Lung (tissue), 12 donors: Measurements from ENCODE around the gene ARSA. TPM values are rescaled to one million over a fixed set of nuclear protein-coding genes. Genes with fewer than 3 reads are reported as not detected.
A peak's percentile ranks its signal among the peaks of the same experiment; 100 is the strongest.

Experiments
- ATAC-seq: fragments of 200-7000 bp; cut with Tn5 transposase; one replicate; pipeline ENCODE4 v1.9.1; 2020; ENCODE audit warnings: moderate number of reproducible peaks; ENCODE audit not compliant: insufficient read depth, low FRiP score
- DNase-seq, 3 donors: peaks; one replicate each; pipeline ENCODE4 v3.0.0-alpha.2; 2013 to 2017
- H3K27ac ChIP-seq, 2 donors: one replicate each; pipeline ENCODE4 v1.5.1; 2013; ENCODE audit warnings: mild to moderate bottlenecking in 2 of 2, moderate library complexity in 2 of 2, control low read depth in 1 of 2, inconsistent platforms in 1 of 2, low read depth in 1 of 2, low read length in 1 of 2
- H3K27me3 ChIP-seq, 3 donors: one replicate each; pipeline ENCODE4 v1.5.1; 2013; ENCODE audit warnings: low read length in 2 of 3; ENCODE audit not compliant: control insufficient read depth in 3 of 3, insufficient read depth in 3 of 3
- H3K36me3 ChIP-seq, 4 donors: one replicate each; pipeline ENCODE4 v1.5.1; 2013; ENCODE audit warnings: low read length in 4 of 4, mild to moderate bottlenecking in 1 of 4, moderate library complexity in 1 of 4; ENCODE audit not compliant: control insufficient read depth in 4 of 4, insufficient read depth in 4 of 4
- H3K4me1 ChIP-seq, 5 donors: one replicate each; pipeline ENCODE4 v1.5.1; 2013; ENCODE audit warnings: low read length in 5 of 5, mild to moderate bottlenecking in 2 of 5, moderate library complexity in 1 of 5; ENCODE audit not compliant: control insufficient read depth in 5 of 5, insufficient read depth in 5 of 5
- H3K4me3 ChIP-seq: one replicate; pipeline ENCODE4 v1.5.1; 2013; ENCODE audit warnings: mild to moderate bottlenecking, control low read depth, moderate library complexity
- H3K9ac ChIP-seq, 2 donors: one replicate each; pipeline ENCODE4 v1.5.1; 2013; ENCODE audit warnings: low read length in 2 of 2, control low read depth in 1 of 2; ENCODE audit not compliant: insufficient read depth in 1 of 2
- H3K9me3 ChIP-seq, 4 donors: one replicate each; pipeline ENCODE4 v1.5.1; 2013; ENCODE audit warnings: low read length in 3 of 4, mild to moderate bottlenecking in 1 of 4, moderate library complexity in 1 of 4; ENCODE audit not compliant: control insufficient read depth in 4 of 4, insufficient read depth in 3 of 4
- WGBS, 2 donors: extraction: QIAGEN DNeasy Blood & Tissue Kit; methylation state at CpG; one replicate each; pipeline ENCODE4 v1.1.7; 2013; 5-methylcytosine and 5-hydroxymethylcytosine counted together
- polyA plus RNA-seq, 2 donors: library from polyadenylated mRNA; stranded (reverse); fragments of 200-250 nt; gene quantifications; one replicate each; pipeline ENCODE4 v1.2.1, GENCODE V29; 2013
- total RNA-seq, 2 donors: library from RNA; depleted of rRNA in 1 of 2; stranded (reverse); fragments of >200 nt in 1 of 2; gene quantifications; one replicate each; pipeline ENCODE4 v1.2.1, GENCODE V29; 2014 to 2021
- TF ChIP-seq, protein P1 (sequence below): IDR thresholded peaks from 2 replicates; pipeline ENCODE4 v1.5.1; 2012; ENCODE audit warnings: mild to moderate bottlenecking; ENCODE audit errors: control extremely low read depth, extremely low read depth
- donor health status: control.
- donor health status: control.
- donor health status: Bipolar disorder and iron deficiency.
- donor health status: healthy.
- donor health status: DM: yes; HTN: yes; CAD: no.

The ARSA gene
- total and polyA plus RNA-seq, 4 donors = 21.2 to 57.7 (median 40.5) TPM

DNA sequence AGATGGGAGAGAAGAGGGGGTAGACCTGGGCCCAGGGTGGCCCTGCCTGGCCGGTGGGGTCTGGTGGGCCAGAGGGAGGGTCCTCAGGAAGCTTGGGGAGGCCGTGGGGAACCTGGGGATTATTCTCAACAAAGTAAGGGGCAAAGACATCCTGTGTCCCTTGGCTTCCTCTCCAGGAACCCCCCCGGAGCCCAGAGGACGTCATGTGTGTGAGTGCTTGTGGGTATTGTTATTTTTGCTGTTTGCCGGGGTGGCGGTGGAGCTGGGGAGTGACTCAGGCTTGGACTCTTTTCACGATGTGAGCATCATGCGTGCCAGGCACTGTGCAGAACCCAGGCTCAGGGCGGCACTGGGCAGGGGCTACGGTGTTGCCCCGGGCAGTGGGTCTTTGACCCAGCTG is 43.7 kb upstream of the ARSA start:
- peaks cover 0 to 7% (median 3%) of the 10 kb centered on the region in 5 donors for H3K4me1 ChIP-seq
- H3K9me3 ChIP-seq = peaks cover 0 to 5% (median 0%) of the 10 kb centered on the region in 4 donors
- 32 to 49% methylated on average over 11 of the region's 11 CpGs for WGBS, 2 donors
- TF ChIP-seq, protein P1, sequence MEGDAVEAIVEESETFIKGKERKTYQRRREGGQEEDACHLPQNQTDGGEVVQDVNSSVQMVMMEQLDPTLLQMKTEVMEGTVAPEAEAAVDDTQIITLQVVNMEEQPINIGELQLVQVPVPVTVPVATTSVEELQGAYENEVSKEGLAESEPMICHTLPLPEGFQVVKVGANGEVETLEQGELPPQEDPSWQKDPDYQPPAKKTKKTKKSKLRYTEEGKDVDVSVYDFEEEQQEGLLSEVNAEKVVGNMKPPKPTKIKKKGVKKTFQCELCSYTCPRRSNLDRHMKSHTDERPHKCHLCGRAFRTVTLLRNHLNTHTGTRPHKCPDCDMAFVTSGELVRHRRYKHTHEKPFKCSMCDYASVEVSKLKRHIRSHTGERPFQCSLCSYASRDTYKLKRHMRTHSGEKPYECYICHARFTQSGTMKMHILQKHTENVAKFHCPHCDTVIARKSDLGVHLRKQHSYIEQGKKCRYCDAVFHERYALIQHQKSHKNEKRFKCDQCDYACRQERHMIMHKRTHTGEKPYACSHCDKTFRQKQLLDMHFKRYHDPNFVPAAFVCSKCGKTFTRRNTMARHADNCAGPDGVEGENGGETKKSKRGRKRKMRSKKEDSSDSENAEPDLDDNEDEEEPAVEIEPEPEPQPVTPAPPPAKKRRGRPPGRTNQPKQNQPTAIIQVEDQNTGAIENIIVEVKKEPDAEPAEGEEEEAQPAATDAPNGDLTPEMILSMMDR = no peak
- H3K27me3 ChIP-seq = peaks cover 0 to 17% (median 10%) of the 10 kb centered on the region in 3 donors
- H3K36me3 ChIP-seq = peaks cover 0 to 4% (median 2%) of the 10 kb centered on the region in 4 donors
- DNase-seq (no peak), ATAC-seq (no peak)
- H3K4me3 ChIP-seq = no peak overlapping the region
- peak overlapping the region; percentile 76 to 94 for H3K27ac ChIP-seq
- no peak overlapping the region for H3K9ac ChIP-seq

- peaks cover 0 to 7% (median 3%) of the 10 kb centered on the region in 5 donors for H3K4me1 ChIP-seq
- no peak overlapping the region for H3K4me3 ChIP-seq
- peaks cover 0 to 5% (median 0%) of the 10 kb centered on the region in 4 donors for H3K9me3 ChIP-seq
- ATAC-seq (no peak), DNase-seq (no peak)
- H3K27me3 ChIP-seq = peaks cover 0 to 17% (median 10%) of the 10 kb centered on the region in 3 donors
- H3K27ac ChIP-seq = peak overlapping the region; percentile 55 to 94
- WGBS, 2 donors = 57 to 65% methylated on average over 10 of the region's 10 CpGs
- TF ChIP-seq, protein P1 = no peak
- no peak overlapping the region for H3K9ac ChIP-seq
- peaks cover 0 to 4% (median 2%) of the 10 kb centered on the region in 4 donors for H3K36me3 ChIP-seq
Measured at GRCh38 chr22:50670914-50671538, 43.1 kb upstream of the ARSA start.

DNA sequence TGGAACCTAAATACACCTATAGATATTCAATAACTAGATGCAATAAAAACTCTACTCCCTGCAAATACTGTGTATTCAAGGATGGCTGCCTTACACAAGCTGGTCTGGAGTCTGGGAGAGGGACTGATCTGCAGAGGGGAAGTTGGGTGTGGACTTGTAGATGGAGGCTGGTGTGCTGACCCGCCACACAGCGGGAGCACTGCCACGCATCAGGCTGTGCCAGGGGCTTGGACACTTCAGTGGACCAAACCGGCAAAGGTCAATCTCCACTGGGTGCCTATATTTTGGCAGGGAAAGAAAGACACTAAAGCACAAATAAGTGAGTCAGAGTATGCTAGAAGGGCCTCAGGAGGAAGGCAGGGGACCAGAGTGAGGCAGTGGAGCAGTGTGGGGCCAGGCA is 42.6 kb upstream of the ARSA start:
- H3K4me1 ChIP-seq = peaks cover 0 to 7% (median 3%) of the 10 kb centered on the region in 5 donors
- no peak overlapping the region for H3K9ac ChIP-seq
- TF ChIP-seq, protein P1 = no peak
- peaks cover 0 to 3% (median 0%) of the 10 kb centered on the region in 4 donors for H3K9me3 ChIP-seq
- peak overlapping the region; percentile 50 to 94 for H3K27ac ChIP-seq
- no peak overlapping the region for H3K4me3 ChIP-seq
- peaks cover 0 to 12% (median 7%) of the 10 kb centered on the region in 3 donors for H3K27me3 ChIP-seq
- H3K36me3 ChIP-seq = peaks cover 0 to 3% (median 1%) of the 10 kb centered on the region in 4 donors
- WGBS, 2 donors = 53 to 54% methylated on average over 4 of the region's 4 CpGs
- ATAC-seq (no peak), DNase-seq (no peak)
